Esophagus muscularis mucosa (tissue), 4 donors: Measurements from ENCODE around the gene PRPH. TPM values are rescaled to one million over a fixed set of nuclear protein-coding genes. Genes with fewer than 3 reads are reported as not detected.

Experiments used
- DNase-seq: peaks from one replicate; pipeline ENCODE4 v3.0.0-alpha.2; 2017; ENCODE audit errors: extremely low spot score
- H3K27ac ChIP-seq, 4 donors: fragments of 200-600 bp; sonication (generic); replicated peaks in 1 of 4; 1 replicate in 3 of 4; 2 replicates in 1 of 4; pipeline ENCODE4 v1.5.1; 2016 to 2019; ENCODE audit warnings: mild to moderate bottlenecking in 1 of 4
- H3K27me3 ChIP-seq, 4 donors: fragments of 200-600 bp; sonication (generic); one replicate each; pipeline versions ENCODE4 v1.5.1 to v1.6.0; 2016 to 2019
- H3K36me3 ChIP-seq, 4 donors: fragments of 200-600 bp; sonication (generic); one replicate each; pipeline ENCODE4 v1.5.1; 2016 to 2019
- H3K4me1 ChIP-seq, 4 donors: fragments of 200-600 bp; sonication (generic); one replicate each; pipeline ENCODE4 v1.5.1; 2016 to 2019
- H3K4me3 ChIP-seq, 4 donors: fragments of 200-600 bp; sonication (generic); 1 replicate in 2 of 4; 2 replicates in 2 of 4; pipeline ENCODE4 v1.5.1; 2016 to 2019; ENCODE audit warnings: mild to moderate bottlenecking in 4 of 4, moderate library complexity in 1 of 4
- H3K9me3 ChIP-seq, 4 donors: fragments of 200-600 bp; sonication (generic); 1 replicate in 3 of 4; 2 replicates in 1 of 4; pipeline ENCODE4 v1.5.1; 2016 to 2019
- CTCF ChIP-seq, 3 experiments: fragments of 200-600 bp in 2 of 3; fragments of 450-650 bp in 1 of 3; sonication (generic) in 2 of 3; IDR thresholded peaks; one replicate each; pipeline ENCODE4 v1.5.1; 2017 to 2019; ENCODE audit warnings: antibody characterized with exemption in 3 of 3, mild to moderate bottlenecking in 2 of 3, moderate library complexity in 1 of 3
- EP300 ChIP-seq: sonication (generic); formaldehyde crosslinking; IDR thresholded peaks from one replicate; pipeline ENCODE4 v1.6.1; 2017; ENCODE audit warnings: antibody characterized with exemption
- POLR2A ChIP-seq: fragments of 450-650 bp; IDR thresholded peaks from one replicate; pipeline ENCODE4 v1.6.1; 2017; ENCODE audit warnings: antibody characterized with exemption, moderate library complexity, mild to moderate bottlenecking, low read depth
- POLR2AphosphoS5 ChIP-seq, 2 donors: sonication (generic); formaldehyde crosslinking; IDR thresholded peaks; one replicate each; pipeline ENCODE4 v1.6.1; 2017; ENCODE audit warnings: antibody characterized with exemption in 2 of 2
- WGBS: methylation state at CpG from one replicate; pipeline ENCODE4 v1.1.5; 2018; 5-methylcytosine and 5-hydroxymethylcytosine counted together
- intact Hi-C: fragments of 100-400 bp; cut with DNase I; formaldehyde crosslinking; loops from one replicate; pipeline ENCODE4 v1.15.1; 2023
- total RNA-seq, 4 donors: library from RNA; depleted of rRNA; stranded (reverse); fragments of >200 nt; gene quantifications; one replicate each; pipeline versions ENCODE4 v1.1.0 to v1.2.1, GENCODE V29; 2016

Gene PRPH
- total RNA-seq, 4 donors from 2014 or later, result 9.9 to 24.5 (median 10.4) TPM

- H3K27ac ChIP-seq, result peak overlapping the region in 1 of 4 donors; percentile 18
- no peaks in the 10 kb centered on the region for H3K9me3 ChIP-seq
- H3K36me3 ChIP-seq, result no peaks in the 10 kb centered on the region
- peaks cover 0 to 55% (median 25%) of the 10 kb centered on the region in 4 donors for H3K27me3 ChIP-seq
- H3K4me3 ChIP-seq, result peak overlapping the region in 2 of 4 donors; percentile 16 to 23
- no peak for DNase-seq
- no peak for TF ChIP-seq POLR2A
- TF ChIP-seq POLR2AphosphoS5 (IDR thresholded peaks at IDR 0.05), result no peak
- TF ChIP-seq CTCF (IDR thresholded peaks at IDR 0.05), result no peak
- no peak for TF ChIP-seq EP300
- peaks cover 31 to 46% (median 37%) of the 10 kb centered on the region in 4 donors for H3K4me1 ChIP-seq
- intact Hi-C loops, result no loop called here
- WGBS, result 77% methylated on average over 6 of the region's 7 CpGs
Measured at GRCh38 chr12:49292729-49293055, 2.3 kb upstream of the PRPH start.

GRCh38 chr12:49293056-49293956, 1.6 kb upstream of the PRPH start:
- peaks cover 31 to 51% (median 41%) of the 10 kb centered on the region in 4 donors for H3K4me1 ChIP-seq
- TF ChIP-seq CTCF (IDR thresholded peaks at IDR 0.05), result no peak
- peak overlapping the region; percentile 16 to 37 (median 20) for H3K4me3 ChIP-seq
- WGBS, result 42% methylated on average over 15 of the region's 18 CpGs
- no peaks in the 10 kb centered on the region for H3K36me3 ChIP-seq
- H3K9me3 ChIP-seq, result no peaks in the 10 kb centered on the region
- peak overlapping the region in 1 of 4 donors; percentile 18 for H3K27ac ChIP-seq
- DNase-seq, result no peak
- peaks cover 0 to 55% (median 30%) of the 10 kb centered on the region in 4 donors for H3K27me3 ChIP-seq
- intact Hi-C loops, result no loop called here

GRCh38 chr12:49294086-49294803, 702 bp upstream of the PRPH start:
- 85% methylated on average over 5 of the region's 8 CpGs for WGBS
- Histone ChIP-seq H3K27ac (no peak overlapping the region), H3K36me3 (no peaks in the 10 kb centered on the region), H3K9me3 (no peaks in the 10 kb centered on the region), H3K4me3 (no peak overlapping the region), H3K27me3 (peaks cover 0 to 58% (median 39%) of the 10 kb centered on the region in 4 donors), H3K4me1 (peaks cover 28 to 51% (median 41%) of the 10 kb centered on the region in 4 donors)
- intact Hi-C loops, result no loop called here
- TF ChIP-seq POLR2A (no peak), EP300 (no peak), CTCF (IDR thresholded peaks at IDR 0.05) (no peak), POLR2AphosphoS5 (IDR thresholded peaks at IDR 0.05) (no peak)
- DNase-seq, result no peak

GRCh38 chr12:49294804-49295081, 204 bp upstream of the PRPH start:
- 92% methylated on average over 2 of the region's 5 CpGs for WGBS
- TF ChIP-seq EP300, result no peak
- DNase-seq, result no peak
- Histone ChIP-seq H3K9me3 (no peaks in the 10 kb centered on the region), H3K4me3 (no peak overlapping the region), H3K36me3 (no peaks in the 10 kb centered on the region), H3K4me1 (peaks cover 28 to 51% (median 41%) of the 10 kb centered on the region in 4 donors), H3K27ac (no peak overlapping the region), H3K27me3 (peaks cover 0 to 59% (median 42%) of the 10 kb centered on the region in 4 donors)
- intact Hi-C loops, result no loop called here

GRCh38 chr12:49296034-49296835, 1.3 kb downstream of the PRPH start:
- Histone ChIP-seq H3K27me3 (peaks cover 0 to 69% (median 42%) of the 10 kb centered on the region in 4 donors), H3K4me3 (peak overlapping the region; percentile 7 to 47 (median 30)), H3K27ac (no peak overlapping the region), H3K4me1 (peaks cover 28 to 51% (median 41%) of the 10 kb centered on the region in 4 donors), H3K36me3 (no peaks in the 10 kb centered on the region), H3K9me3 (no peaks in the 10 kb centered on the region)
- intact Hi-C loops, result no loop called here
- TF ChIP-seq CTCF (IDR thresholded peaks at IDR 0.05) (peak; percentile 26 to 58 (median 43)), EP300 (no peak), POLR2AphosphoS5 (IDR thresholded peaks at IDR 0.05) (no peak), POLR2A (no peak)
- no peak for DNase-seq
- 20% methylated on average over 27 of the region's 54 CpGs for WGBS
